SK-N-SH (cell line): Measurements from ENCODE around the gene VOPP1. TPM values are rescaled to one million over a fixed set of nuclear protein-coding genes. Genes with fewer than 3 reads are reported as not detected.

Experiments
- CTCF ChIA-PET: fragments of 300-600, 350-600 bp; formaldehyde crosslinking; extraction: SDS; loops from one replicate; lab custom pipeline; 2021; lab: Yijun Ruan, JAX
- POLR2A ChIA-PET: fragments of 350-600 bp; sonication (Branson Sonifier 250); formaldehyde crosslinking; extraction: SDS; loops from one replicate; lab custom pipeline; 2020; ENCODE audit warnings: antibody characterized with exemption, inconsistent platforms; lab: Yijun Ruan, JAX
- DNase-seq: peaks from one replicate; pipeline ENCODE4 v3.0.0; 2012
- H2AFZ ChIP-seq: fragments of 200-600 bp; sonication (generic); 2 replicates; pipeline ENCODE4 v1.8.1; 2016; ENCODE audit warnings: antibody characterized with exemption, mild to moderate bottlenecking, low read depth
- H3F3A ChIP-seq: fragments of 200-600 bp; sonication (generic); replicated peaks from 2 replicates; pipeline ENCODE3; 2016; ENCODE audit warnings: antibody characterized with exemption, mild to moderate bottlenecking; ENCODE audit not compliant: insufficient read depth
- H3K27ac ChIP-seq, 2 experiments: fragments of 200-500 bp in 1 of 2; fragments of 200-600 bp in 1 of 2; sonication (Bioruptor generic) in 1 of 2; sonication (generic), shearing (Covaris generic) in 1 of 2; 2 replicates each; pipeline versions ENCODE4 v1.5.1 to v1.6.1; 2014 to 2016; ENCODE audit warnings: low read depth in 2 of 2, inconsistent platforms in 1 of 2, low read length in 1 of 2, mild to moderate bottlenecking in 1 of 2, mixed read lengths in 1 of 2
- H3K27me3 ChIP-seq: fragments of 200-600 bp; sonication (generic), shearing (Covaris generic); 2 replicates; pipeline ENCODE4 v1.6.1; 2016; ENCODE audit warnings: mixed run types; ENCODE audit not compliant: insufficient read depth
- H3K36me3 ChIP-seq, 2 experiments: fragments of 200-500 bp in 1 of 2; fragments of 200-600 bp in 1 of 2; sonication (Bioruptor generic) in 1 of 2; sonication (generic) in 1 of 2; replicated peaks in 1 of 2; 2 replicates each; pipeline versions ENCODE3 to v1.5.1; 2014 to 2016; ENCODE audit warnings: low read length in 1 of 2, mild to moderate bottlenecking in 1 of 2; ENCODE audit not compliant: insufficient read depth in 2 of 2, control insufficient read depth in 1 of 2
- H3K4me1 ChIP-seq, 2 experiments: fragments of 200-500 bp in 1 of 2; fragments of 200-600 bp in 1 of 2; sonication (Bioruptor generic) in 1 of 2; sonication (generic), shearing (Covaris generic) in 1 of 2; 2 replicates each; pipeline versions ENCODE4 v1.5.1 to v1.6.1; 2014 to 2016; ENCODE audit warnings: low read depth in 1 of 2, low read length in 1 of 2, mixed run types in 1 of 2; ENCODE audit not compliant: insufficient read depth in 2 of 2, control insufficient read depth in 1 of 2
- H3K4me2 ChIP-seq: fragments of 200-600 bp; sonication (generic), shearing (Covaris generic); 2 replicates; pipeline ENCODE4 v1.6.1; 2017; ENCODE audit warnings: mixed run types
- H3K4me3 ChIP-seq, 2 experiments: fragments of 200-500 bp in 1 of 2; fragments of 200-600 bp in 1 of 2; sonication (Bioruptor generic) in 1 of 2; sonication (generic), shearing (Covaris generic) in 1 of 2; 2 replicates each; pipeline versions ENCODE4 v1.5.1 to v1.8.1; 2014 to 2016; ENCODE audit warnings: low read depth in 2 of 2, inconsistent platforms in 1 of 2, low read length in 1 of 2, mild to moderate bottlenecking in 1 of 2, mixed read lengths in 1 of 2, moderate library complexity in 1 of 2
- H3K79me2 ChIP-seq: fragments of 200-600 bp; sonication (generic); 2 replicates; pipeline ENCODE4 v1.8.1; 2017; ENCODE audit warnings: mild to moderate bottlenecking; ENCODE audit not compliant: insufficient read depth
- H3K9ac ChIP-seq: fragments of 200-600 bp; sonication (generic); 2 replicates; pipeline ENCODE4 v1.6.1; 2017; ENCODE audit warnings: mixed run types
- H3K9me2 ChIP-seq: fragments of 200-600 bp; sonication (generic); 2 replicates; pipeline ENCODE4 v1.6.1; 2017; ENCODE audit warnings: mixed run types
- H3K9me3 ChIP-seq: fragments of 200-600 bp; sonication (generic); 2 replicates; pipeline ENCODE4 v1.6.1; 2017; ENCODE audit warnings: mixed run types, mild to moderate bottlenecking, moderate library complexity
- H4K20me1 ChIP-seq: fragments of 200-600 bp; sonication (generic); 2 replicates; pipeline ENCODE4 v1.6.1; 2017; ENCODE audit warnings: mild to moderate bottlenecking, mixed run types; ENCODE audit not compliant: insufficient read depth
- ELF1 ChIP-seq: IDR thresholded peaks from 2 replicates; pipeline ENCODE4 v1.4.0; 2012
- FOXJ3 ChIP-seq: sonication (generic); formaldehyde crosslinking; IDR thresholded peaks from 2 replicates; pipeline ENCODE4 v1.5.1; 2020; ENCODE audit warnings: mild to moderate bottlenecking, missing genetic modification reagents
- IRF3 ChIP-seq: fragments of 150-350 bp; IDR thresholded peaks from 2 replicates; pipeline ENCODE4 v1.6.1; 2016; ENCODE audit warnings: mild to moderate bottlenecking, low read depth, low read length
- MEF2A ChIP-seq: IDR thresholded peaks from 2 replicates; pipeline ENCODE4 v1.4.0; 2012; ENCODE audit warnings: low read depth, borderline replicate concordance
- NFIC ChIP-seq: IDR thresholded peaks from 2 replicates; pipeline ENCODE4 v1.4.0; 2012; ENCODE audit warnings: borderline replicate concordance
- NRF1 ChIP-seq: IDR thresholded peaks from 2 replicates; pipeline ENCODE4 v1.6.1; 2012; ENCODE audit warnings: low read depth, mild to moderate bottlenecking, low read length
- RCOR1 ChIP-seq: fragments of 150-350 bp; IDR thresholded peaks from 2 replicates; pipeline ENCODE4 v1.6.1; 2017; ENCODE audit warnings: antibody characterized with exemption, low read length
- TCF12 ChIP-seq: IDR thresholded peaks from 2 replicates; pipeline ENCODE4 v1.4.0; 2012
- TEAD4 ChIP-seq: IDR thresholded peaks from 2 replicates; pipeline ENCODE4 v1.4.0; 2012; ENCODE audit warnings: mild to moderate bottlenecking, borderline replicate concordance; ENCODE audit not compliant: insufficient read depth
- USF1 ChIP-seq: IDR thresholded peaks from 2 replicates; pipeline ENCODE4 v1.4.0; 2012; ENCODE audit warnings: low read depth, borderline replicate concordance
- USF2 ChIP-seq: fragments of 150-350 bp; IDR thresholded peaks from 2 replicates; pipeline ENCODE4 v1.6.1; 2017; ENCODE audit warnings: antibody characterized with exemption, low read length, low read depth, borderline replicate concordance
- YY1 ChIP-seq: IDR thresholded peaks from 2 replicates; pipeline ENCODE4 v1.4.0; 2012; ENCODE audit warnings: low read depth, mild to moderate bottlenecking
- ZBTB33 ChIP-seq: IDR thresholded peaks from 2 replicates; pipeline ENCODE4 v1.4.0; 2012; ENCODE audit warnings: low read depth, borderline replicate concordance
- WGBS: methylation state at CpG from one replicate; pipeline ENCODE4 v1.1.6; 2017; ENCODE audit warnings: low lambda C conversion rate; 5-methylcytosine and 5-hydroxymethylcytosine counted together
- polyA plus RNA-seq, 3 experiments: library from polyadenylated mRNA; depleted of rRNA; stranded (reverse); fragments of >200 nt; gene quantifications; 2 replicates each; pipeline ENCODE4 v1.2.3, GENCODE V29; 2012

Gene VOPP1
- polyA plus RNA-seq, 1 of the 3 experiments (the other 2 are of a cell fraction), result 69.5 TPM

GRCh38 chr7:55592492-55592891 lies 20.2 kb upstream of the VOPP1 start:
- no peak overlapping the region for H3K9ac ChIP-seq
- H2AFZ ChIP-seq, result no peak overlapping the region
- no peak overlapping the region for H3K4me2 ChIP-seq
- no peaks in the 10 kb centered on the region for H3F3A ChIP-seq
- no peak overlapping the region for H3K4me3 ChIP-seq
- 50% methylated on average over 1 of the region's 1 CpG for WGBS
- peaks cover 7% of the 10 kb centered on the region; the same call in 1 of the 2 replicates for H3K27me3 ChIP-seq
- TF ChIP-seq NRF1 (no peak), ELF1 (no peak), FOXJ3 (no peak), TCF12 (no peak), YY1 (no peak), ZBTB33 (no peak), USF1 (no peak), MEF2A (no peak), USF2 (no peak), TEAD4 (no peak), IRF3 (no peak)
- POLR2A ChIA-PET, result interaction anchor here (0.5 kb wide), 1 partner anchor 372 kb away, joined by 3 read pairs; no protein-coding TSS in a partner anchor
- DNase-seq, result no peak
- no peaks in the 10 kb centered on the region for H4K20me1 ChIP-seq
- no peaks in the 10 kb centered on the region for H3K36me3 ChIP-seq
- H3K9me3 ChIP-seq, result no peaks in the 10 kb centered on the region
- H3K27ac ChIP-seq, result no peak overlapping the region
- H3K9me2 ChIP-seq, result no peaks in the 10 kb centered on the region
- no peaks in the 10 kb centered on the region; a peak in 1 of 4 replicates for H3K4me1 ChIP-seq
- CTCF ChIA-PET, result interaction anchor here (0.9 to 3.2 kb wide), 8 partner anchors 9 to 372 kb away, joined by 3 to 35 read pairs (median 6); partner anchors contain the start of genes NIPSNAP2 and VOPP1
- no peaks in the 10 kb centered on the region for H3K79me2 ChIP-seq

GRCh38 chr7:55591282-55591931 lies 19.1 kb upstream of the VOPP1 start:
- CTCF ChIA-PET, result no interaction called here
- no peaks in the 10 kb centered on the region for H3K9me2 ChIP-seq
- DNase-seq, result no peak

More at GRCh38 chr7:55591282-55591931, 19.1 kb upstream of the VOPP1 start:
- POLR2A ChIA-PET, result no interaction called here
- Histone ChIP-seq H3K9ac (no peak overlapping the region), H3K4me3 (no peak overlapping the region), H3F3A (no peaks in the 10 kb centered on the region), H3K4me2 (no peak overlapping the region), H3K27me3 (no peaks in the 10 kb centered on the region; the same call in 1 of the 2 replicates), H2AFZ (no peak overlapping the region), H3K9me3 (no peaks in the 10 kb centered on the region), H3K36me3 (no peaks in the 10 kb centered on the region), H4K20me1 (no peaks in the 10 kb centered on the region), H3K4me1 (no peaks in the 10 kb centered on the region; a peak in 1 of 4 replicates), H3K27ac (no peak overlapping the region), H3K79me2 (no peaks in the 10 kb centered on the region)
- TF ChIP-seq USF1 (no peak), NRF1 (no peak), MEF2A (no peak), RCOR1 (no peak), NFIC (0 out of 2 replicates have a peak, but pooled peaks have one; percentile 5), ZBTB33 (no peak)
- WGBS, result 30% methylated on average over 3 of the region's 3 CpGs
